Measurements from ENCODE around the gene HEXIM2. TPM values are rescaled to one million over a fixed set of nuclear protein-coding genes. Genes with fewer than 3 reads are reported as not detected.
"Not testable (repeated sequence)": the region's sequence is repeated elsewhere in the genome, so short reads cannot be mapped to it uniquely, and the experiment has no call there.

Gene HEXIM2
- total RNA-seq, 1 donor from 2014 or later = 5.8 TPM

DNA sequence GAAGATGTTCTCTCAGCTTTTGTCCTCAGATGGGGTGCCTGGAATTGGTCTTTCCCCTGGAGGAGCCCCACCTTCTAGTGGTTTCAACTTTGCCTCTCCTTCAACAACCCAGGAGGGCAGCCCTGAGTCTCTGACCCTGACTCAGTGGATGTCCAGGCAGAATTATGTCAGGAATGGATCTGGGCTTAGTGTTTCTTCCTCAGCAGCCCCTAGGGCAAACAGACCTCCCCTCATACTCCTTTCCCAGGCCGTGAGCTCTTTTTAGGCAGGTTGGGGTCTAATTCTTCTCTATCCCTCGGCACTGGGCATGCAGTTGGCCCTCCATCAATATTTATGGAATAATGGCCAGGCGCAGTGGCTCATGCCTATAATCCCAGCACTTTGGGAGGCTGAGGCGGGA lies 39.8 kb downstream of the HEXIM2 start:
- intact Hi-C loops (cut with micrococcal nuclease) = no loop called here

DNA sequence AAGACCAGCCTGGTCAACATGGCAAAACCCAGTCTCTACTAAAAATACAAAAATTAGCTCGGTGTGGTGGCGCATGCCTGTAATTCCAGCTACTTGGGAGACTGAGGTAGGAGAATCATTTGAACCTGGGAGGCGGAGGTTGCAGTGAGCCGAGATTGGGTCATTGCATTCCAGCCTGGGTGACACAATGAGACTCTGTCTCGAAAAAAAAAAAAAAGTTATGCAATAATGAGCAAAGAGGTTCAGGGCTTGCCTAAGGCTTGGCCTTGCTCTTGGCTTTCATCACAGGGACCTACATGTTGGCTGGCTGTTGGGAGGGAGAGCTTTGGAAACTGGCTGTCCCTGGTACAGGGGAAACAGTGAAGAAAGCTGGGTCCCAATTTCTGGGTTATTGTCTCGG lies 40.2 kb downstream of the HEXIM2 start:
- intact Hi-C loops (cut with micrococcal nuclease) = not testable (repeated sequence)

DNA sequence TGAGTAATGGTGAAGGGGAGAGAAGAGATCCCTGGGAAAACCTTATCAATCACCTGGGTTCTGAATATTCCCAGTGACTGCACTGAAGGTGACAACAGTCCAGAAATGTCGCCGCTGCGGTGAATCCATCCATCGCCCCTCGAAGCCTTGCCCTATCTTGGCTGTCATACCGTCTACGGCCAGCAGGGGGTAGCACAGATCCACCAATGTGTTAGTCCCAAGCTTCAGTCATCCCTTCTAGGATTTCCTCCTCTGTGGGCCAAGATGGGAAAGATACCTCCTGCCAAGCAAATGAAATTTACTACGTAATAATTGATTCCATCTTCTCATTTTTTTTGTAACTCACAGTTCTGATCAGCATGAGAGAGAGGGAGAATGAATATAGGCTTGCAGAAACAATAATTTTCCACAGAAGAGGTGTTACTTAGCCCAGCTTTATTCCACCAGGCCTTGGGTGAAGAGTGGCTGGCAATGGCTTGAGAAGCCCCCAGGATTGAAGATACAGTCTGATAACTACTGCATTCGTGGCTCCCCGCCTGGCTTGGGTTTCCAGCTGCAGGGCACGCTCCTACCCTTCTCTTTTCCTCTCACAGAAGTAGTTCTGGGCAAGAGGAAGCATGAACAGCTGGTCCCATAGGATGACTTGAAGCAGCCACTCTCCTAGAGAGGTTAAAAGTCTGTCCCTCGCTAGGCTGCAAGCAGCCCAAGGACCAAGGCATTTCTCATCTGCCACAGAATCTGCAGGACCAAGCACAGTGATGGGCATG lies 57.4 kb downstream of the HEXIM2 start:
- intact Hi-C loops (cut with micrococcal nuclease) = loop anchor here (1.0 to 2.0 kb wide), 3 partner anchors 16 to 166 kb away; no protein-coding TSS in a partner anchor

Other genes starting within 250 kb of the HEXIM2 start
- not detected in 2 replicates for gene GFAP, start 246.4 kb upstream of the HEXIM2 start, total RNA-seq
- 83.6 and 84.5 TPM in 2 replicates for gene KIF18B, start 214.1 kb upstream of the HEXIM2 start, total RNA-seq
- gene C1QL1, start 193.6 kb upstream of the HEXIM2 start, total RNA-seq = 0.45 and 0.52 TPM in 2 replicates
- gene DCAKD, start 110.2 kb upstream of the HEXIM2 start, total RNA-seq = 28.6 and 28.7 TPM in 2 replicates
- 122 and 125 TPM in 2 replicates for gene NMT1, start 100.6 kb upstream of the HEXIM2 start, total RNA-seq
- 2.6 and 3.5 TPM in 2 replicates for gene PLCD3, start 29.4 kb upstream of the HEXIM2 start, total RNA-seq
- 12.6 and 15.2 TPM in 2 replicates for gene ACBD4, start 26.2 kb upstream of the HEXIM2 start, total RNA-seq
- gene HEXIM1, start 13.4 kb upstream of the HEXIM2 start, total RNA-seq = 33.3 and 35.4 TPM in 2 replicates
- 387 and 407 TPM in 2 replicates for gene FMNL1, start 60.0 kb downstream of the HEXIM2 start, total RNA-seq
- 0.16 and 0.36 TPM in 2 replicates for gene SPATA32, start 100.2 kb downstream of the HEXIM2 start, total RNA-seq
- 27.8 and 28.6 TPM in 2 replicates for gene MAP3K14, start 155.1 kb downstream of the HEXIM2 start, total RNA-seq